Measurements from ENCODE around the gene PFDN4. TPM values are rescaled to one million over a fixed set of nuclear protein-coding genes. Genes with fewer than 3 reads are reported as not detected.

PFDN4 gene
- total RNA-seq, 1 donor from 2014 or later = 28.4 TPM

DNA sequence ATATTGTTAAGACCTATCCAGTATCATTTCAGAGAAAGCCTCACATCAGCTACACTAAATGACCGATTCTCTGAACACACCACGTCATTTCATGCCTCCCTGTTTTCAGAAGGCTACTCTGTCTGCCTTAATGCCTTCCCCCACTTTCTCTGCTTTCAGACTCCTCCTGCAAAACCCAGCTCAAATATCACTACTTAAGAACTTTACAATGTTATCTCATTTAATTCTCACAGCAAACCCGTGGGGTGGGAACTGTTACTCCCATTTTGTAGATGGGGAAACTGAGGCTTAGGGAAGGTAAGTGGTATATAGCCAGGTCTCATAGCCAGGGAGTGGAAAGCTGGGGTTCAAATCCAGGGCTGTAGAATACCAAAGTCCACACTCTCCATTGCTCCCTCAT, 36.9 kb upstream of the PFDN4 start:
- Mint-ChIP-seq H3K27me3 (peaks cover 78% of the 10 kb centered on the region), H3K4me3 (no peak overlapping the region), H3K36me3 (peaks cover 6% of the 10 kb centered on the region), H3K4me1 (ENCODE audit: unreplicated experiment) (peaks cover 33% of the 10 kb centered on the region), H3K9me3 (no peaks in the 10 kb centered on the region), H3K27ac (no peak overlapping the region)
- TF ChIP-seq, protein P1, sequence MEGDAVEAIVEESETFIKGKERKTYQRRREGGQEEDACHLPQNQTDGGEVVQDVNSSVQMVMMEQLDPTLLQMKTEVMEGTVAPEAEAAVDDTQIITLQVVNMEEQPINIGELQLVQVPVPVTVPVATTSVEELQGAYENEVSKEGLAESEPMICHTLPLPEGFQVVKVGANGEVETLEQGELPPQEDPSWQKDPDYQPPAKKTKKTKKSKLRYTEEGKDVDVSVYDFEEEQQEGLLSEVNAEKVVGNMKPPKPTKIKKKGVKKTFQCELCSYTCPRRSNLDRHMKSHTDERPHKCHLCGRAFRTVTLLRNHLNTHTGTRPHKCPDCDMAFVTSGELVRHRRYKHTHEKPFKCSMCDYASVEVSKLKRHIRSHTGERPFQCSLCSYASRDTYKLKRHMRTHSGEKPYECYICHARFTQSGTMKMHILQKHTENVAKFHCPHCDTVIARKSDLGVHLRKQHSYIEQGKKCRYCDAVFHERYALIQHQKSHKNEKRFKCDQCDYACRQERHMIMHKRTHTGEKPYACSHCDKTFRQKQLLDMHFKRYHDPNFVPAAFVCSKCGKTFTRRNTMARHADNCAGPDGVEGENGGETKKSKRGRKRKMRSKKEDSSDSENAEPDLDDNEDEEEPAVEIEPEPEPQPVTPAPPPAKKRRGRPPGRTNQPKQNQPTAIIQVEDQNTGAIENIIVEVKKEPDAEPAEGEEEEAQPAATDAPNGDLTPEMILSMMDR (conservative IDR thresholded peaks at IDR 0.05) = no peak
- DNase-seq (ENCODE audit: extremely low spot score, unreplicated experiment) = no peak

DNA sequence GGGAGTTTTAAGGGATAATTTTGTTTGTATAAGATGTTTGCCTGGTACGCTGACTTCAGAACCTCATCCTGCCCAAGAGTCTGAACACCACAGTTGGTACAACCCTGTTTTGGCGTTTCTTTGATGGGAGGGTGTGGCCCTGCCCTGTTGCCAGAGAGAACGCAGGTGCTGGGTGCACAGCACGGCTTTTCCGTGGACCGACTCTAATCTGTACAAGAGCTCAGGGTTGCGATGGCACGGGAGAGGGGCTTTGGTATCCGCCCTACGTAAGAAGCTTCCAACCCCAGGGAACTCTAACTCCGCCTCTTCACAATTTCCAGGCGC, 35.4 kb upstream of the PFDN4 start:
- Mint-ChIP-seq H3K9me3 (no peaks in the 10 kb centered on the region), H3K36me3 (peaks cover 6% of the 10 kb centered on the region), H3K4me3 (peak overlapping the region; percentile 86), H3K27me3 (peaks cover 84% of the 10 kb centered on the region), H3K4me1 (ENCODE audit: unreplicated experiment) (peaks cover 33% of the 10 kb centered on the region), H3K27ac (peak overlapping the region; percentile 43)
- peak; percentile 73 for DNase-seq (ENCODE audit: extremely low spot score, unreplicated experiment)
- TF ChIP-seq, protein P1 (conservative IDR thresholded peaks at IDR 0.05) = no peak

DNA sequence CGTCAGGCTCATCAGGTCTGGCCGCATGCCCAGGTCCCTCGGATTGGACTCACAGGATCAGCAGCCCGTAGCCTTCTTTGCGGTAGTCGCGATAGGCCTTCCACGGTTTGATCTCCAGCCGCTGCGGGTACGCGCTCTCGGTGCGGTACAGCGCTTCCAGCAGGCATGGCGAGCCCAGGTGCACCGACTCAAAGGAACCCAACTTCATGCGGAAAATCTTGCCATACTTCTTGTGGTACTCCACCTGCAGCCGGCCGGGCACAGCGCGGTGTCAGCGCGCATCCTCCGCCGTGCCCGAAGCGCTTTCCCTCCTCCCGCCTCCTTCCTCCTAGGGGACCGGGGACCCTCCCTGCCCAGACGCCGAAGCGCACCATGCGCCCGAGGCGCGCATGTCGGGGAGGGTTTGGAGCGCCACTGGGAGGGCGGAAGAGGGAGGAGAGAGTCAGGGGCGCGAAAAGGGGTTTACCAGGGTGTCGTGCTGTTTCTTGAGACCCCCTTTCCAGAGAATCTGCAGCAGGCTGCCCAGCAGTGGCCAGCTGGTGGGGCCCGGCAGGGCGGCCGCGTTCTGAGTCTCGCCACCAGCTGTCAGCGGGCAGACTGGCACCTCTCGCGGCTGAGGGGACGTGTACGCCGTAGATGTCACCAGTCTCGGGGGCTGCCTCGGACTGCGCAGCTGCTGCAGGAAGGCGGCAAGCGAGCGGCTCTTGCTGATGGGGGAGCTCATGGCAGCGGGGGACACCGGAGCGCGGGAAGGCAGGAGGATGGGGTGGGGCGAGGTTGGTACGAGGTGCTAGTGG, 34.8 kb upstream of the PFDN4 start:
- Mint-ChIP-seq H3K9me3 (no peaks in the 10 kb centered on the region), H3K4me3 (peak overlapping the region; percentile 86), H3K27me3 (peaks cover 80% of the 10 kb centered on the region), H3K27ac (peak overlapping the region; percentile 43), H3K36me3 (peaks cover 4% of the 10 kb centered on the region), H3K4me1 (ENCODE audit: unreplicated experiment) (peaks cover 28% of the 10 kb centered on the region)
- no peak for DNase-seq (ENCODE audit: extremely low spot score, unreplicated experiment)
- TF ChIP-seq, protein P1 (conservative IDR thresholded peaks at IDR 0.05) = no peak

DNA sequence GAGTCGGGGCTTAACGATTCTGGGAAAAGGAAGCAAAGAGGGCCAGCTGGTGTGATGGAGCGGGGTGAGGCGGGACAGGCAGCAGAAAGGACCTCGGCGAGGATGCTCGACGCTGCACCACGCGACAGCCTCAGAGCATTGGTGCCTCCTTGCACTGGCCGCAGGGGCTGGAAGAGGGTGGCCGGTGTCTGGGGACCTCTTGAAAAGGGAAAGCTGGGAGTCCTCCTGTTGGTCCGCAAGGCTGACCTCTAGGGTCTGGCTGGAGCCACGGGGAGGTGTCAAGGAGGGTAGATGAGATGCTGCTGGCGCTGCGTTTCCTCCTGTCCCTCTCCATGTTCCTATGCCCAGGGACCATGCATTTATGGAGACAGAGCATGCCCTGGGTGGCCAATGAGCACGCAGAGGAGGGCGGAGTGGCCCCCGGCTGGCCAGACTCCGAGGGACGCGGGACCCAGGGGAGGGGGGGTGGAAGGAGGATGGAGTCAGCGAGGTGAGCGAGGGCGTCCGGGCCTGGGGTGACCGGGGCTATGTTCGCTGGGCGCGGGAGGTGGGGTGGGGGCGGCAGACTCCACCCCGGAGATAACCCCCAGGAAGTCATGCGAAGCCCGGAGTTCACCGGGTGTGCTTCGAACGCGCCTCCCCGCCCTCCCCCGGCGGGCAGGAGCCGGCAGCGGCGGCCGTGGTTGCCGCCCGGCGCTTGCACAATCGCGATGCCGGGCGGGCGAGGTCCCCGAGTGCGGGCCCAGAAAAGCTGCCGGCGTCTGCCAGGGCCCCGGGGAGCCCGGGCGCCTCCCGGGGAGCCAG, 34.0 kb upstream of the PFDN4 start, which contains the start of gene CYP24A1:
Gene CYP24A1, minus strand, starts transcription at position 334 of the 804 bp plus-strand sequence. CDS start 407 bp downstream, outside the sequence.
- no peak for DNase-seq (ENCODE audit: extremely low spot score, unreplicated experiment)
- TF ChIP-seq, protein P1 (conservative IDR thresholded peaks at IDR 0.05) = no peak
- Mint-ChIP-seq H3K27me3 (peaks cover 73% of the 10 kb centered on the region), H3K36me3 (no peaks in the 10 kb centered on the region), H3K4me1 (ENCODE audit: unreplicated experiment) (peaks cover 24% of the 10 kb centered on the region), H3K9me3 (no peaks in the 10 kb centered on the region), H3K27ac (peak within 1 kb of the TSS; percentile 43), H3K4me3 (peak within 1 kb of the TSS; percentile 86)

DNA sequence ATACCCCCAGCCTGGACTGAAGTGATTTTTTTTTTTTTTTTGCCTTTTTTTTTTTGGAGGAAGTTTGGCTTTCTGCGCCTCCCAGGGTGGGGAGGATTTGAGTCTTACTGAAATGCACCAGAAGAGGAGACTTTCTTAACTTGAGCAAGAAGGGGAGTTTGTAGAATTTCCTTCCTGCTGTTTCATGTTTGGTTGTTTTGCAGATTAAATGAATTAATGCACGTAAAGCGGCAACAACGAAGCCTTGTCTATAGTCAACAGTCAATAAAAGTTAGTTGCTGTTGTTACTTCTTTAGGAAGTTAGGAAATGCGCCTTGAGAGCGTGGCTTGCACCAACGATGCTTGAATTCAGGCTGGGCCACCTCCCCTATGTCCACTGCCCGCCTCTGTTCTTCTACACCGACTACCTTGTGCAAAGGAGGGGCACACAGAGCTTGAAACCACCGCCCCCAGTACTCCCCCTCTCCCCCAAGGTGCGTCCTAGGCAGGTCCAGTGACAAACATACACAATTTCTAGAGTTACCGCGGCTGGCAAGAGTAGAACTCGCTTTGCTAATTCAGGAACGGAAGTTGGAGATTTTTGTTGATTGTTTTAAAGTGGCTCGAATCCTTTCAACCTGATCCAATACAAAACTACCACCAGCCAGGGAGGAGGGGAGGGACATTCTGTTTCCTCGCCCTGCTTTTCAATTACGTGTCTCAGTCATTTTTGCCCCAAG, 33.3 kb upstream of the PFDN4 start:
- Mint-ChIP-seq H3K4me3 (peak overlapping the region; percentile 80), H3K36me3 (no peaks in the 10 kb centered on the region), H3K27me3 (peaks cover 66% of the 10 kb centered on the region), H3K9me3 (no peaks in the 10 kb centered on the region), H3K27ac (peak overlapping the region; percentile 29), H3K4me1 (ENCODE audit: unreplicated experiment) (peaks cover 18% of the 10 kb centered on the region)
- no peak for DNase-seq (ENCODE audit: extremely low spot score, unreplicated experiment)
- TF ChIP-seq, protein P1 (conservative IDR thresholded peaks at IDR 0.05) = no peak
